Vagina (tissue), 2 donors: ENCODE measurements around the gene CACNG8. TPM values are rescaled to one million over a fixed set of nuclear protein-coding genes. Genes with fewer than 3 reads are reported as not detected.

ENCODE experiments used
- DNase-seq, 2 donors: peaks; one replicate each; pipeline ENCODE4 v3.0.0-alpha.2; 2017; ENCODE audit errors: extremely low spot score in 2 of 2
- H3K27ac ChIP-seq: fragments of 200-600 bp; sonication (generic); one replicate; pipeline ENCODE4 v1.5.1; 2019
- H3K27me3 ChIP-seq: fragments of 200-600 bp; sonication (generic); one replicate; pipeline ENCODE4 v1.5.1; 2019
- H3K36me3 ChIP-seq, 2 donors: fragments of 200-600 bp; sonication (generic); one replicate each; pipeline ENCODE4 v1.5.1; 2017 to 2019
- H3K4me1 ChIP-seq: fragments of 200-600 bp; sonication (generic); one replicate; pipeline ENCODE4 v1.5.1; 2019
- H3K4me3 ChIP-seq, 2 donors: fragments of 200-600 bp; sonication (generic); 1 replicate in 1 of 2; 2 replicates in 1 of 2; pipeline ENCODE4 v1.5.1; 2016 to 2019
- H3K9me3 ChIP-seq: fragments of 200-600 bp; sonication (generic); one replicate; pipeline ENCODE4 v1.5.1; 2019
- POLR2A ChIP-seq, 2 donors: fragments of 450-650 bp; IDR thresholded peaks; one replicate each; pipeline ENCODE4 v1.6.1; 2017; ENCODE audit warnings: antibody characterized with exemption in 2 of 2, mild to moderate bottlenecking in 2 of 2, moderate library complexity in 2 of 2
- POLR2AphosphoS5 ChIP-seq, 2 donors: sonication (generic); formaldehyde crosslinking; IDR thresholded peaks; one replicate each; pipeline ENCODE4 v1.9.0; 2017; ENCODE audit warnings: antibody characterized with exemption in 2 of 2, mild to moderate bottlenecking in 2 of 2, low read depth in 1 of 2; ENCODE audit not compliant: insufficient read depth in 1 of 2
- intact Hi-C: fragments of 100-400 bp; cut with DNase I; formaldehyde crosslinking; loops from one replicate; pipeline ENCODE4 v1.15.1; 2023
- total RNA-seq: library from RNA; depleted of rRNA; stranded (reverse); fragments of >200 nt; gene quantifications from one replicate; pipeline ENCODE4 v1.2.3, GENCODE V29; 2016
- TF ChIP-seq, protein P1 (sequence below), 3 experiments: fragments of 450-650 bp in 2 of 3; fragments of 200-600 bp in 1 of 3; sonication (generic) in 1 of 3; IDR thresholded peaks; one replicate each; pipeline ENCODE4 v1.5.1; 2017 to 2019; ENCODE audit warnings: antibody characterized with exemption in 3 of 3, mild to moderate bottlenecking in 2 of 3, moderate library complexity in 2 of 3

Gene CACNG8
- total RNA-seq, 1 donor from 2014 or later: not detected

DNA sequence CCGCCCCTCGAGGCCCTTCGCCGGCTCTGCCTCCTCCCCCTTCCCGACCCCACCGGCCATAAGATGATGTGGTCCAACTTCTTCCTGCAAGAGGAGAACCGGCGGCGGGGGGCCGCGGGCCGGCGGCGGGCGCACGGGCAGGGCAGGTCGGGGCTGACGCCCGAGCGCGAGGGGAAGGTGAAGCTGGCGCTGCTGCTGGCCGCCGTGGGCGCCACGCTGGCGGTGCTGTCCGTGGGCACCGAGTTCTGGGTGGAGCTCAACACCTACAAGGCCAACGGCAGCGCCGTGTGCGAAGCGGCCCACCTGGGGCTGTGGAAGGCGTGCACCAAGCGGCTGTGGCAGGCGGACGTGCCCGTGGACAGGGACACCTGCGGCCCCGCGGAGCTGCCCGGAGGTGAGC lies 30.1 kb downstream of the CACNG8 start:
- Histone ChIP-seq H3K4me3 (no peak overlapping the region), H3K27me3 (peaks cover 21% of the 10 kb centered on the region), H3K9me3 (no peaks in the 10 kb centered on the region), H3K36me3 (no peaks in the 10 kb centered on the region), H3K4me1 (peaks cover 12% of the 10 kb centered on the region), H3K27ac (no peak overlapping the region)
- intact Hi-C loops: no loop called here
- TF ChIP-seq POLR2A (IDR thresholded peaks at IDR 0.05) (no peak), POLR2AphosphoS5 (IDR thresholded peaks at IDR 0.05; ENCODE audit: insufficient read depth in 1 of 2, low read depth in 1 of 2) (no peak)
- TF ChIP-seq, protein P1, sequence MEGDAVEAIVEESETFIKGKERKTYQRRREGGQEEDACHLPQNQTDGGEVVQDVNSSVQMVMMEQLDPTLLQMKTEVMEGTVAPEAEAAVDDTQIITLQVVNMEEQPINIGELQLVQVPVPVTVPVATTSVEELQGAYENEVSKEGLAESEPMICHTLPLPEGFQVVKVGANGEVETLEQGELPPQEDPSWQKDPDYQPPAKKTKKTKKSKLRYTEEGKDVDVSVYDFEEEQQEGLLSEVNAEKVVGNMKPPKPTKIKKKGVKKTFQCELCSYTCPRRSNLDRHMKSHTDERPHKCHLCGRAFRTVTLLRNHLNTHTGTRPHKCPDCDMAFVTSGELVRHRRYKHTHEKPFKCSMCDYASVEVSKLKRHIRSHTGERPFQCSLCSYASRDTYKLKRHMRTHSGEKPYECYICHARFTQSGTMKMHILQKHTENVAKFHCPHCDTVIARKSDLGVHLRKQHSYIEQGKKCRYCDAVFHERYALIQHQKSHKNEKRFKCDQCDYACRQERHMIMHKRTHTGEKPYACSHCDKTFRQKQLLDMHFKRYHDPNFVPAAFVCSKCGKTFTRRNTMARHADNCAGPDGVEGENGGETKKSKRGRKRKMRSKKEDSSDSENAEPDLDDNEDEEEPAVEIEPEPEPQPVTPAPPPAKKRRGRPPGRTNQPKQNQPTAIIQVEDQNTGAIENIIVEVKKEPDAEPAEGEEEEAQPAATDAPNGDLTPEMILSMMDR (IDR thresholded peaks at IDR 0.05): no peak
- no peak for DNase-seq

DNA sequence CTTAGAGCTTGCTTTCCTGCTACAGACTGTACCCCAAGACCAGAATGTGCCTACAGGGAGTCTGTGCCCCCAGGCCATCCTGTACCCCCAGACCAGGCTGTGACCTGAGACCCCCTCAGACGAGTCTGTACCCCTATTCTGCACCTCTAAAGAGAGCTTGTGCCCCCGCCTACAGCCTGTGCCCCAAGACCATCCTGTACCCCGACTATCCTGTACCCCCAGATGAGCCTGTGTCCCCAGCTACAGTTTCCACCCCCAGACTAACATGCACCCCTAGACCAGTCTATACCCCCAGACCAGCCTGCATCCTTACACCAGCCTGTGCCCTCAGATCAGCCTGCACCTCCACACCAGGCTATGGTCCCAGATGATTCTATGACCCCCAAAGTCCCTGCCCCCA lies 30.7 kb downstream of the CACNG8 start:
- TF ChIP-seq POLR2AphosphoS5 (IDR thresholded peaks at IDR 0.05; ENCODE audit: insufficient read depth in 1 of 2, low read depth in 1 of 2) (no peak), POLR2A (IDR thresholded peaks at IDR 0.05) (no peak)
- TF ChIP-seq, protein P1 (IDR thresholded peaks at IDR 0.05): no peak
- no peak overlapping the region for H3K4me3 ChIP-seq
- peaks cover 21% of the 10 kb centered on the region for H3K27me3 ChIP-seq

DNA sequence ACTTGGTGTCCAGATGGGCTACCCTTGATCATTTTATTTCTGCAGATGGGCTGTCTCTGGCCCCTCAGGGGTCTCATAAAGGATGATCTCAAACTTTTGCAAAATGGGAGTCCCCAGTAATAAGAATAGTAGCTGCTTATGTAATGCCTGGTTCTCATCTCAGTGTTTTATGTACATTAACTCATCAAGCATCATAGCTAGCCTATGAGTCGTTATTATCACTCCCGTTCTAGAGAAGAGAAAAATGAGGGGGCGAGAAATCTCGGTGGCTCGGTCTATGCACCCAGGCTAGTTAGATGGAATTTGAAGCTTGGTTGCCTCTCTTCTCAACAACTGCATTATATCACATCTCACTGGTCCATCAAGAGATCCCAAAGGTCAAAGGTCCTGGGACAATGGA lies 32.1 kb downstream of the CACNG8 start:
- DNase-seq: no peak
- Histone ChIP-seq H3K4me3 (no peak overlapping the region), H3K4me1 (peaks cover 12% of the 10 kb centered on the region), H3K9me3 (no peaks in the 10 kb centered on the region), H3K27me3 (peaks cover 21% of the 10 kb centered on the region), H3K27ac (no peak overlapping the region), H3K36me3 (no peaks in the 10 kb centered on the region)
- intact Hi-C loops: no loop called here
- no peak for TF ChIP-seq POLR2AphosphoS5 (IDR thresholded peaks at IDR 0.05; ENCODE audit: insufficient read depth in 1 of 2, low read depth in 1 of 2)

More for the DNA sequence above, 30.7 kb downstream of the CACNG8 start:
- H3K27ac ChIP-seq: no peak overlapping the region
- DNase-seq: no peak
- no peaks in the 10 kb centered on the region for H3K36me3 ChIP-seq
- H3K4me1 ChIP-seq: peaks cover 12% of the 10 kb centered on the region
- H3K9me3 ChIP-seq: no peaks in the 10 kb centered on the region
- intact Hi-C loops: no loop called here

DNA sequence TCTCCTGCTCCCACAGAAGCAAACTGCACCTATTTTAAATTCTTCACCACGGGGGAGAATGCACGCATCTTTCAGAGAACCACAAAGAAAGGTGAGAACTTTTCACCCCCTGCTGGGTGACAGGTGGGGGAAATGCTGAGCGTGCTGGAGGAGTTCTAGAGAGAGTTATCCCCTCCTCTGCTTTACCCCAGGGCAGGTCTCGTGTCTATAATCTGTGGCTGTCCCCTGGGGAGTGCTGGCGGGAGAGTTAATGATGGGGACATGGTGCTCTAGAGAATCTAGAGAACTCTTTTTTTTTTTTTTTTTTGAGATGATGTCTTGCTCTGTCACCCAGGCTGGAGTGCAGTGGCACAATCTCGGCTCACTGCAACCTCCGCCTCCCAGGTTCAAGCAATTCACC lies 35.5 kb downstream of the CACNG8 start:
- TF ChIP-seq POLR2A (IDR thresholded peaks at IDR 0.05) (no peak), POLR2AphosphoS5 (IDR thresholded peaks at IDR 0.05; ENCODE audit: insufficient read depth in 1 of 2, low read depth in 1 of 2) (no peak)
- TF ChIP-seq, protein P1 (IDR thresholded peaks at IDR 0.05): no peak
- H3K27ac ChIP-seq: no peak overlapping the region
- peaks cover 6% of the 10 kb centered on the region for H3K27me3 ChIP-seq
- H3K4me1 ChIP-seq: no peaks in the 10 kb centered on the region
- no peak overlapping the region for H3K4me3 ChIP-seq
- no peaks in the 10 kb centered on the region for H3K36me3 ChIP-seq
- no peak for DNase-seq
- intact Hi-C loops: no loop called here
- no peaks in the 10 kb centered on the region for H3K9me3 ChIP-seq

DNA sequence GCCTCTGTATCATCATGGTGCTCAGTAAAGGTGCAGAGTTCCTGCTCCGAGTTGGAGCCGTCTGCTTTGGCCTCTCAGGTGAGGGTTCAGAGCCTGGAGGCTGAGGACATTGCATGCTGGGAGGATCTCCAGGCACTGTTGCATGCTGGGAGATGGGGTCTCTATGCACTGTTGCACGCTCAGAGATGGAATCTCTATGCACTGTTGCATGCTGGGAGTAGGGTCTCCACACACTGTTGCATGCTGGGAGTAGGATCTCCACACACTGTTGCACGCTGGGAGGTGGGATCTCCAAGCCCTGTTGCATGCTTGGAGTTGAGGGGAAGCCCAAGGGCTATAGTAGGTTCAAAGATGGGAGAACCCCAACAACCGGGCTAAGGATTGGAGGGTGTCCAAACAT lies 37.0 kb downstream of the CACNG8 start:
- H3K4me1 ChIP-seq: no peaks in the 10 kb centered on the region
- no peak for TF ChIP-seq POLR2AphosphoS5 (IDR thresholded peaks at IDR 0.05; ENCODE audit: insufficient read depth in 1 of 2, low read depth in 1 of 2)
- TF ChIP-seq POLR2A (IDR thresholded peaks at IDR 0.05): no peak
- TF ChIP-seq, protein P1 (IDR thresholded peaks at IDR 0.05): no peak
- no peak overlapping the region for H3K27ac ChIP-seq
- H3K4me3 ChIP-seq: no peak overlapping the region
- intact Hi-C loops: no loop called here
- DNase-seq: no peak
- no peaks in the 10 kb centered on the region for H3K9me3 ChIP-seq
- H3K27me3 ChIP-seq: no peaks in the 10 kb centered on the region
- no peaks in the 10 kb centered on the region for H3K36me3 ChIP-seq
